Measurements from ENCODE around the gene PTPRE.

PTPRE gene

DNA sequence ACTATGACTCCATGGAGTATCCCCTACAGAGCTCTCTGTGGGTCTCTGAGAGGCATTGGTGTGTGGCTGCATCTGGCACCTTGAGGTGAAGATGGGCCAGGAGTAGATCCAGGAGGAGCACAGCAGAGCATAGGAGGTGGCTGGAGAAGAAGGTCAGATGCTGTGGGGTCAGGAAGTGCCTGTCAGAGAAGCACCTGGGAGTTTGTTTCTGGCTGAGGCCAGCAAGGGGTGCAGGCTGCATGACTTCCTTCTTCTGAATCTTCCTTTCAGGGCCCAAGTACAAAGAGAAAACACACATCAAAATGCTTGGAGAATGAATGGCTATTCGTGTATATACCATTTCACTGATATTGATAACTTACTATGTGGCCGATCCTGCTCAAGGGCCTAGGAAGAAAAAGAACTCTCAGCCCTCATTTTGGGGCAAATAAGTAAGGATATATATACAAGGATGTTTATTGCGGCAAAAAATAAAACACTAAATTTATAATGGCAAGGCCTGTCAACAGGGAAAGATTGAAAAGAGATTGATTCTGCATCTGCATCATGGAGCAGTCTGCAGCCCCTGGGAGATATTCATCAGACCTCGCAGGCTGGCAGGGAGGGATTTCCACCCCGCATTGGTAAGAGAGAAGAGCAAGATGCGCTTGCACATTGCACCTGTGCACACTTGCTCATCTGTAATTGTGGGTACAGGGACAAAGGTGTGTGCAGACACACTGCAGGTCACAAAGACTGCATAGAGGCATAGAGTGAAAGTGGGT lies 39.2 kb downstream of the PTPRE start:
- no peak for TF ChIP-seq FOXP2 (optimal IDR thresholded peaks at IDR 0.05; ENCODE audit: borderline replicate concordance, extremely low read depth, extremely low read length, insufficient read depth)

DNA sequence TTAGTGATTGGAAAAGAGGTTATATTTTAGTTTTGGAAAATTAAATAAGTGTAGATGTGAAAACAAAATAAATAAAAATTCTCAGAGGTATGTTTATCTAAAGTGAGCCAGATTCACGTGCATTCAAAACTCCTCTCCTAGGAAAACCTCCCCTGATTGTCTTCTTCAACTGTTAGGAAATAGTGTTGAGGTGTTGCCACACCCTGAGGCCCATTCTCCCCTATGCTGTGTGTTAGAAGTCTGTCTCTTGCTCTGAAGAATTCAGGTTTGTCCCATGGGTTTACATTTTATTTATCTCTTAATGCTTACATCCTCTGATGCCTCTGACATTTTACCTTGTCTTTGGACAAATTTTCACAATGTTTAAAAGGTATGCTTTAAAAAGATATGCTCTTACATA lies 40.3 kb downstream of the PTPRE start:
- TF ChIP-seq SIN3A (IDR thresholded peaks at IDR 0.05; ENCODE audit: borderline replicate concordance, insufficient read depth, low read length): no peak
- no peak for TF ChIP-seq TAF1 (IDR thresholded peaks at IDR 0.05; ENCODE audit: borderline replicate concordance, insufficient read depth, low read length)
- TF ChIP-seq, protein P1, sequence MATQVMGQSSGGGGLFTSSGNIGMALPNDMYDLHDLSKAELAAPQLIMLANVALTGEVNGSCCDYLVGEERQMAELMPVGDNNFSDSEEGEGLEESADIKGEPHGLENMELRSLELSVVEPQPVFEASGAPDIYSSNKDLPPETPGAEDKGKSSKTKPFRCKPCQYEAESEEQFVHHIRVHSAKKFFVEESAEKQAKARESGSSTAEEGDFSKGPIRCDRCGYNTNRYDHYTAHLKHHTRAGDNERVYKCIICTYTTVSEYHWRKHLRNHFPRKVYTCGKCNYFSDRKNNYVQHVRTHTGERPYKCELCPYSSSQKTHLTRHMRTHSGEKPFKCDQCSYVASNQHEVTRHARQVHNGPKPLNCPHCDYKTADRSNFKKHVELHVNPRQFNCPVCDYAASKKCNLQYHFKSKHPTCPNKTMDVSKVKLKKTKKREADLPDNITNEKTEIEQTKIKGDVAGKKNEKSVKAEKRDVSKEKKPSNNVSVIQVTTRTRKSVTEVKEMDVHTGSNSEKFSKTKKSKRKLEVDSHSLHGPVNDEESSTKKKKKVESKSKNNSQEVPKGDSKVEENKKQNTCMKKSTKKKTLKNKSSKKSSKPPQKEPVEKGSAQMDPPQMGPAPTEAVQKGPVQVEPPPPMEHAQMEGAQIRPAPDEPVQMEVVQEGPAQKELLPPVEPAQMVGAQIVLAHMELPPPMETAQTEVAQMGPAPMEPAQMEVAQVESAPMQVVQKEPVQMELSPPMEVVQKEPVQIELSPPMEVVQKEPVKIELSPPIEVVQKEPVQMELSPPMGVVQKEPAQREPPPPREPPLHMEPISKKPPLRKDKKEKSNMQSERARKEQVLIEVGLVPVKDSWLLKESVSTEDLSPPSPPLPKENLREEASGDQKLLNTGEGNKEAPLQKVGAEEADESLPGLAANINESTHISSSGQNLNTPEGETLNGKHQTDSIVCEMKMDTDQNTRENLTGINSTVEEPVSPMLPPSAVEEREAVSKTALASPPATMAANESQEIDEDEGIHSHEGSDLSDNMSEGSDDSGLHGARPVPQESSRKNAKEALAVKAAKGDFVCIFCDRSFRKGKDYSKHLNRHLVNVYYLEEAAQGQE (IDR thresholded peaks at IDR 0.05; ENCODE audit: insufficient read depth in 1 of 2, low read depth in 2 of 2, low read length in 2 of 2): no peak
- TF ChIP-seq FOXP2 (optimal IDR thresholded peaks at IDR 0.05; ENCODE audit: borderline replicate concordance, extremely low read depth, extremely low read length, insufficient read depth): no peak
- no peak for TF ChIP-seq POLR2AphosphoS5 (IDR thresholded peaks at IDR 0.05; ENCODE audit: low read depth, low read length)

DNA sequence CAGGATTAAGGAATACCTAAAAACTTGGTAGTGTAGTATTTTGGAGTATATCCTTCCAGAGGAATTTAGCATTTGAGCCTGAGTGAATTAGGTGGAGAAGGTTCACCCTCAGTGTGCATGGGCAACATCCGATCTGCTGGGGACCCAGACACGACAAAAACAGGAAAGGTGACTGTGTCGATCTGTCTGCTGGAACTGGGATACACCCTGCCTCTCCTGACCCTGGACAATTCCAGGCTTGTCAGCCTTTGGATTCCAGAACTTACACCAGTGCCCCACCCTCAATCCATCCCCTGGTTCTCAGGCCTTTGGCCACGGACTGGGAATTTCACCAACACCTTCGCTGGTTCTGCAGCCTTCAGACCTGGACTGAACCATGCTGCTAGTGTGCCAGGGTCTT lies 41.9 kb downstream of the PTPRE start:
- TF ChIP-seq, protein P1 (IDR thresholded peaks at IDR 0.05; ENCODE audit: insufficient read depth in 1 of 2, low read depth in 2 of 2, low read length in 2 of 2): no peak
- no peak for TF ChIP-seq TAF1 (IDR thresholded peaks at IDR 0.05; ENCODE audit: borderline replicate concordance, insufficient read depth, low read length)
- no peak for TF ChIP-seq POLR2AphosphoS5 (IDR thresholded peaks at IDR 0.05; ENCODE audit: low read depth, low read length)
- no peak for TF ChIP-seq SIN3A (IDR thresholded peaks at IDR 0.05; ENCODE audit: borderline replicate concordance, insufficient read depth, low read length)
- no peak for TF ChIP-seq FOXP2 (optimal IDR thresholded peaks at IDR 0.05; ENCODE audit: borderline replicate concordance, extremely low read depth, extremely low read length, insufficient read depth)

GRCh38 chr10:127949831-127950230 lies 42.9 kb downstream of the PTPRE start:
- TF ChIP-seq FOXP2 (optimal IDR thresholded peaks at IDR 0.05; ENCODE audit: borderline replicate concordance, extremely low read depth, extremely low read length, insufficient read depth) (no peak), TAF1 (IDR thresholded peaks at IDR 0.05; ENCODE audit: borderline replicate concordance, insufficient read depth, low read length) (no peak), SIN3A (IDR thresholded peaks at IDR 0.05; ENCODE audit: borderline replicate concordance, insufficient read depth, low read length) (no peak), POLR2AphosphoS5 (IDR thresholded peaks at IDR 0.05; ENCODE audit: low read depth, low read length) (no peak)
- TF ChIP-seq, protein P1 (IDR thresholded peaks at IDR 0.05; ENCODE audit: insufficient read depth in 1 of 2, low read depth in 2 of 2, low read length in 2 of 2): no peak

DNA sequence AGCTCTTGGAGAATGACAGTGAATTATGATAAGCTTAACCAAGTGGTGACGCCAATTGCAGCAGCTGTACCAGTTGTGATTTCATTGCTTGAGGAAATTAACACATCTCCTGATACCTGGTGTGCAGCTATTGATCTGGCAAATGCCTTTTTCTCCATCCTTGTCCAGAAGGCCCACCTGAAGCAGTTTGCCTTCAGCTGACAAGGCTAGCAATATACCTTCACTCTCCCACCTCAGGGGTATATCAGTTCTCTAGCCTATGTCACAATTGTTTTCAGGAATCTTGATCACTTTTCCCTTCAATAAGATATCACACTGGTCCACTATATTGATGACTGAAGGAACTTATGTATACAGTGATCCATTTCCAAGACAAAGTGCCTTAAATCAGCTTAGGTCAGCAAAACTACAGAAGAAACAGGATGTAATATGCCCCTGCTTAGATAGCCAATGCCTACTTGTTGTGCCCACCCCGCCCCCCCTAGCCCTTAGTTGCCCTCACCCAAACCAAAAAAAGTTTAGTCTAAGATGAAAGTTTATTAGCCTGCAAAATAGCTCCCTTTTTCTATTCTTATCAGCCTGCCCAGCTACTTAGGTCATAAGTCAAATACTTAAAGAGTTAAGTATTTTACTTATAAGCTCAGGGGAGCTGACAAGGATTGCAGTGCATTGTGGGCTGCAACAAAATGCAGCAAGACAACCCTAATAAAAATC lies 45.1 kb downstream of the PTPRE start:
- TF ChIP-seq, protein P1 (IDR thresholded peaks at IDR 0.05; ENCODE audit: insufficient read depth in 1 of 2, low read depth in 2 of 2, low read length in 2 of 2): no peak
- TF ChIP-seq TAF1 (IDR thresholded peaks at IDR 0.05; ENCODE audit: borderline replicate concordance, insufficient read depth, low read length) (no peak), POLR2AphosphoS5 (IDR thresholded peaks at IDR 0.05; ENCODE audit: low read depth, low read length) (no peak), FOXP2 (optimal IDR thresholded peaks at IDR 0.05; ENCODE audit: borderline replicate concordance, extremely low read depth, extremely low read length, insufficient read depth) (no peak), SIN3A (IDR thresholded peaks at IDR 0.05; ENCODE audit: borderline replicate concordance, insufficient read depth, low read length) (no peak)

Measured in PFSK-1 (cell line).